PFSK-1 (cell line): ENCODE data around the gene BRAT1.

Experiments
- FOXP2 ChIP-seq: optimal IDR thresholded peaks from 2 replicates; pipeline ENCODE3; 2011; ENCODE audit warnings: borderline replicate concordance, control low read depth, inconsistent platforms; ENCODE audit not compliant: insufficient read depth; ENCODE audit errors: extremely low read length, extremely low read depth
- POLR2AphosphoS5 ChIP-seq: IDR thresholded peaks from 2 replicates; pipeline ENCODE4 v1.6.1; 2012; ENCODE audit warnings: low read depth, mild to moderate bottlenecking, control low read depth, low read length, moderate library complexity
- SIN3A ChIP-seq: IDR thresholded peaks from 2 replicates; pipeline ENCODE4 v1.6.1; 2012; ENCODE audit warnings: mild to moderate bottlenecking, low read length, moderate library complexity, borderline replicate concordance; ENCODE audit not compliant: insufficient read depth
- TAF1 ChIP-seq: IDR thresholded peaks from 2 replicates; pipeline ENCODE4 v1.6.1; 2012; ENCODE audit warnings: low read length, control low read depth, borderline replicate concordance; ENCODE audit not compliant: insufficient read depth
- TF ChIP-seq, protein P1 (sequence below), 2 experiments: IDR thresholded peaks; 2 replicates each; pipeline versions ENCODE4 v1.6.1 to v1.8.0; 2011 to 2012; ENCODE audit warnings: low read depth in 2 of 2, low read length in 2 of 2, control low read depth in 1 of 2, inconsistent platforms in 1 of 2, mild to moderate bottlenecking in 1 of 2, moderate library complexity in 1 of 2; ENCODE audit not compliant: insufficient read depth in 1 of 2

DNA sequence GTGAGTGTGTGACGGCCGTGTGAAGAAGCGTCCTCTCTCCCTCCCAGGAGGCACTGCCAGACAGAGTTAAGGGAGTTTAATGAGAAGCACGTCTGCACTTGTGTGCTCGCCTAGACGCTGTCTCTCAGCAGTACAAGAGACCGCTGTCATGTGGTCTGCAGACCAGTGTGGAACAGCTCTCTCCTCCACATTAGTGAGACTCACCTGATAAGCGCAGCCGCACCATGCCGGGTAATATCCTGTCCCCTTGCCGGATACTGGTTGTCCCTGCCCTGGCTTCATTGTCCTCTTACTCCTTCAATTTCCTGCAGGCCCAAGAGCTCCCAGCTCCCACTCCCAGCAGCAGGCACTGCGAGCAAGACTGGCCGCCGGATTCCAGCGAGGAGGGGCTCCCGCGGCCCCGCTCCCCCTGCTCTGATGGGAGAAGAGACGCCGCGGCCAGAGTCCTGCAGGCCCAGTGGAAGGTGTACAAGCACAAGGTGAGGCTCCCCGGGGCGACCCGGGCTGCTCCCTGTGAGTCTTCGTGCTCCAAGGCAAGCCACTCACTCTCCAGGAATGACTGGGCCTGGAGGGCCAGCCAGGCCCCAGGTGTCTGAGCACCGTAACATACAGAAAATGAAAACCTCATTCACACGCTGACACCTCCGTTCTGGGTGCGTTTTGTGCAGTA lies 43.0 kb upstream of the BRAT1 start:
- TF ChIP-seq, protein P1, sequence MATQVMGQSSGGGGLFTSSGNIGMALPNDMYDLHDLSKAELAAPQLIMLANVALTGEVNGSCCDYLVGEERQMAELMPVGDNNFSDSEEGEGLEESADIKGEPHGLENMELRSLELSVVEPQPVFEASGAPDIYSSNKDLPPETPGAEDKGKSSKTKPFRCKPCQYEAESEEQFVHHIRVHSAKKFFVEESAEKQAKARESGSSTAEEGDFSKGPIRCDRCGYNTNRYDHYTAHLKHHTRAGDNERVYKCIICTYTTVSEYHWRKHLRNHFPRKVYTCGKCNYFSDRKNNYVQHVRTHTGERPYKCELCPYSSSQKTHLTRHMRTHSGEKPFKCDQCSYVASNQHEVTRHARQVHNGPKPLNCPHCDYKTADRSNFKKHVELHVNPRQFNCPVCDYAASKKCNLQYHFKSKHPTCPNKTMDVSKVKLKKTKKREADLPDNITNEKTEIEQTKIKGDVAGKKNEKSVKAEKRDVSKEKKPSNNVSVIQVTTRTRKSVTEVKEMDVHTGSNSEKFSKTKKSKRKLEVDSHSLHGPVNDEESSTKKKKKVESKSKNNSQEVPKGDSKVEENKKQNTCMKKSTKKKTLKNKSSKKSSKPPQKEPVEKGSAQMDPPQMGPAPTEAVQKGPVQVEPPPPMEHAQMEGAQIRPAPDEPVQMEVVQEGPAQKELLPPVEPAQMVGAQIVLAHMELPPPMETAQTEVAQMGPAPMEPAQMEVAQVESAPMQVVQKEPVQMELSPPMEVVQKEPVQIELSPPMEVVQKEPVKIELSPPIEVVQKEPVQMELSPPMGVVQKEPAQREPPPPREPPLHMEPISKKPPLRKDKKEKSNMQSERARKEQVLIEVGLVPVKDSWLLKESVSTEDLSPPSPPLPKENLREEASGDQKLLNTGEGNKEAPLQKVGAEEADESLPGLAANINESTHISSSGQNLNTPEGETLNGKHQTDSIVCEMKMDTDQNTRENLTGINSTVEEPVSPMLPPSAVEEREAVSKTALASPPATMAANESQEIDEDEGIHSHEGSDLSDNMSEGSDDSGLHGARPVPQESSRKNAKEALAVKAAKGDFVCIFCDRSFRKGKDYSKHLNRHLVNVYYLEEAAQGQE (IDR thresholded peaks at IDR 0.05; ENCODE audit: insufficient read depth in 1 of 2, low read depth in 2 of 2, low read length in 2 of 2), result no peak
- no peak for TF ChIP-seq TAF1
- TF ChIP-seq POLR2AphosphoS5, result no peak
- TF ChIP-seq SIN3A, result no peak
- no peak for TF ChIP-seq FOXP2
